WTC11 (cell line): Measurements from ENCODE around the gene MAP3K14.

Source experiments
- CTCF ChIP-seq: fragments of 200-600 bp; IDR thresholded peaks from 2 replicates; pipeline ENCODE4 v1.8.0; 2022; ENCODE audit warnings: antibody characterized with exemption
- MAX ChIP-seq: sonication (generic); formaldehyde crosslinking; IDR thresholded peaks from 2 replicates; pipeline ENCODE4 v1.8.0; 2022; ENCODE audit warnings: mild to moderate bottlenecking, missing genetic modification reagents
- TF ChIP-seq, protein P1 (sequence below): sonication (generic); formaldehyde crosslinking; IDR thresholded peaks from 2 replicates; pipeline ENCODE4 v1.8.1; 2022; ENCODE audit warnings: low read depth, missing genetic modification reagents, borderline replicate concordance
- TF ChIP-seq, protein P2 (sequence below): sonication (generic); formaldehyde crosslinking; IDR thresholded peaks from 2 replicates; pipeline ENCODE4 v1.8.1; 2023; ENCODE audit warnings: mild to moderate bottlenecking, missing genetic modification reagents

GRCh38 chr17:45246338-45246737 is 70.5 kb downstream of the MAP3K14 start:
- TF ChIP-seq CTCF (no peak), MAX (CRISPR knock-in tag) (no peak)
- TF ChIP-seq, protein P1, sequence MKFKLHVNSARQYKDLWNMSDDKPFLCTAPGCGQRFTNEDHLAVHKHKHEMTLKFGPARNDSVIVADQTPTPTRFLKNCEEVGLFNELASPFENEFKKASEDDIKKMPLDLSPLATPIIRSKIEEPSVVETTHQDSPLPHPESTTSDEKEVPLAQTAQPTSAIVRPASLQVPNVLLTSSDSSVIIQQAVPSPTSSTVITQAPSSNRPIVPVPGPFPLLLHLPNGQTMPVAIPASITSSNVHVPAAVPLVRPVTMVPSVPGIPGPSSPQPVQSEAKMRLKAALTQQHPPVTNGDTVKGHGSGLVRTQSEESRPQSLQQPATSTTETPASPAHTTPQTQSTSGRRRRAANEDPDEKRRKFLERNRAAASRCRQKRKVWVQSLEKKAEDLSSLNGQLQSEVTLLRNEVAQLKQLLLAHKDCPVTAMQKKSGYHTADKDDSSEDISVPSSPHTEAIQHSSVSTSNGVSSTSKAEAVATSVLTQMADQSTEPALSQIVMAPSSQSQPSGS, result no peak
- TF ChIP-seq, protein P2, sequence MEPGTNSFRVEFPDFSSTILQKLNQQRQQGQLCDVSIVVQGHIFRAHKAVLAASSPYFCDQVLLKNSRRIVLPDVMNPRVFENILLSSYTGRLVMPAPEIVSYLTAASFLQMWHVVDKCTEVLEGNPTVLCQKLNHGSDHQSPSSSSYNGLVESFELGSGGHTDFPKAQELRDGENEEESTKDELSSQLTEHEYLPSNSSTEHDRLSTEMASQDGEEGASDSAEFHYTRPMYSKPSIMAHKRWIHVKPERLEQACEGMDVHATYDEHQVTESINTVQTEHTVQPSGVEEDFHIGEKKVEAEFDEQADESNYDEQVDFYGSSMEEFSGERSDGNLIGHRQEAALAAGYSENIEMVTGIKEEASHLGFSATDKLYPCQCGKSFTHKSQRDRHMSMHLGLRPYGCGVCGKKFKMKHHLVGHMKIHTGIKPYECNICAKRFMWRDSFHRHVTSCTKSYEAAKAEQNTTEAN (CRISPR knock-in tag), result no peak
